Ishikawa (cell line): ENCODE results near the gene SGSM1.

ENCODE experiments used
- CREB1 ChIP-seq: IDR thresholded peaks from 2 replicates; pipeline ENCODE4 v1.6.1; 2012; ENCODE audit warnings: low read depth
- RAD21 ChIP-seq: IDR thresholded peaks from 2 replicates; pipeline ENCODE4 v1.6.1; 2012; ENCODE audit warnings: low read depth
- TCF12 ChIP-seq: IDR thresholded peaks from 2 replicates; pipeline ENCODE4 v1.6.1; 2012; ENCODE audit warnings: low read depth
- USF1 ChIP-seq: IDR thresholded peaks from 2 replicates; pipeline ENCODE4 v1.6.1; 2012

DNA sequence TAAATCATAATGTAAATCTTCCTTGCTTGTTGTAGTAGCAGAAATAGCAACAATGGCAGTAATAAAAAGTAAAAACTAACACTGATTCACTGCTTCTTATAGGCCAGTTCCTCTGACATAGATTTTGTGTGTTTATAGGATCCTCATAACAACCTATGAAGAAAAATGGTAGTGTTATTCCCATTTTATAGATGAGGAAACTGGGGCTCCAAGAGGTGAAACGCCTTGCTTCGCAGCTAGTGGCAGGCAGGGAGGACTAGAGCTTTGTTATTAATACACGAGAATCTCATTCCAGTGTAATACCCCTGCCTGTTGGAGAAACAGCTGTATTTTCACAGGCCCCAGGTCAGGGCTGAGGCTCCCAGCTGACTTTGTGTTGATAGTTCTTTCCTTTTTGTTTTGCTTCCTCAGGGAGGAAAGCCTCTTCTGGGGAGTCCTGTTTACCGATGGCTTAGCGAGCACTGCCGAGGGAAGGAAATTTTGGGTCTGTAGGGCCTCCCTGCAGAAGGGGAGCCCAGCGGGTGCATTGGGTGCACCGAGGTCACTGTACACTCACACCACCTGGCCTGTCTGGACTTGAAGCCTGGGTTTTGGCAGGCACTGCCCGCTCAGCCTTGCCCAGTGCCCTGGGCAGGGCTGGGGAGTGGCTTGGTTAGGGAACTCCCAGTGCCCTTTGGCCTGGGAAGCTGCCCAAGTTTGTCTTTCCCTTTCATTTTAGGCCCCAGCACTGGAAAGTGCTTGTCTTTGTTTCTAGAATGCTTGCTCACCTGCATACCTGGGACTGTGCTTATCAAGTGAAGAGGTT, 160.0 kb downstream of the SGSM1 start:
- no peak for TF ChIP-seq USF1
- TF ChIP-seq RAD21: no peak
- no peak for TF ChIP-seq CREB1
- no peak; the same call in 1 of the 2 replicates for TF ChIP-seq TCF12
